ENCODE results near the gene UPK3A.

UPK3A gene

GRCh38 chr22:45284705-45285262, at the start of gene UPK3A:
Gene UPK3A (plus strand): TSS chr22:45284949. CDS start chr22:45285014, 65 bp downstream.
- Mint-ChIP-seq H3K4me3 (peak within 1 kb of the TSS; percentile 23), H3K9me3 (no peaks in the 10 kb centered on the region), H3K27me3 (peaks cover 22% of the 10 kb centered on the region), H3K36me3 (ENCODE audit: low read depth) (no peaks in the 10 kb centered on the region), H3K4me1 (ENCODE audit: low read depth) (peaks cover 12% of the 10 kb centered on the region), H3K27ac (no peak within 1 kb of the TSS)
- DNase-seq, result peak; percentile 75

- H3K4me1 Mint-ChIP-seq (ENCODE audit: low read depth), result peaks cover 22% of the 10 kb centered on the region
- H3K4me3 Mint-ChIP-seq, result no peak overlapping the region
- DNase-seq, result no peak
- no peaks in the 10 kb centered on the region for H3K9me3 Mint-ChIP-seq
- H3K27me3 Mint-ChIP-seq, result no peaks in the 10 kb centered on the region
- H3K36me3 Mint-ChIP-seq (ENCODE audit: low read depth), result peaks cover 24% of the 10 kb centered on the region
- H3K27ac Mint-ChIP-seq, result no peak overlapping the region
These were observed 49.5 kb upstream of the UPK3A start for GRCh38 chr22:45235101-45235777.

- H3K4me1 Mint-ChIP-seq (ENCODE audit: low read depth), result peaks cover 22% of the 10 kb centered on the region
- no peak for DNase-seq
- no peak overlapping the region for H3K27ac Mint-ChIP-seq
These were observed 48.9 kb upstream of the UPK3A start for GRCh38 chr22:45235851-45236342.

GRCh38 chr22:45237065-45237990, 47.4 kb upstream of the UPK3A start:
- Mint-ChIP-seq H3K27me3 (no peaks in the 10 kb centered on the region), H3K4me3 (no peak overlapping the region), H3K4me1 (ENCODE audit: low read depth) (peaks cover 31% of the 10 kb centered on the region), H3K27ac (no peak overlapping the region), H3K9me3 (no peaks in the 10 kb centered on the region), H3K36me3 (ENCODE audit: low read depth) (peaks cover 24% of the 10 kb centered on the region)
- no peak for DNase-seq

More at GRCh38 chr22:45235851-45236342, 48.9 kb upstream of the UPK3A start:
- peaks cover 24% of the 10 kb centered on the region for H3K36me3 Mint-ChIP-seq (ENCODE audit: low read depth)
- no peaks in the 10 kb centered on the region for H3K27me3 Mint-ChIP-seq
- H3K4me3 Mint-ChIP-seq, result no peak overlapping the region
- no peaks in the 10 kb centered on the region for H3K9me3 Mint-ChIP-seq

- peaks cover 31% of the 10 kb centered on the region for H3K4me1 Mint-ChIP-seq (ENCODE audit: low read depth)
- H3K9me3 Mint-ChIP-seq, result no peaks in the 10 kb centered on the region
- H3K4me3 Mint-ChIP-seq, result no peak overlapping the region
- H3K36me3 Mint-ChIP-seq (ENCODE audit: low read depth), result peaks cover 24% of the 10 kb centered on the region
- DNase-seq, result no peak
- no peak overlapping the region for H3K27ac Mint-ChIP-seq
- no peaks in the 10 kb centered on the region for H3K27me3 Mint-ChIP-seq
These were observed 46.4 kb upstream of the UPK3A start for GRCh38 chr22:45238076-45238956.

GRCh38 chr22:45238957-45239680, 45.6 kb upstream of the UPK3A start:
- Mint-ChIP-seq H3K27me3 (no peaks in the 10 kb centered on the region), H3K4me1 (ENCODE audit: low read depth) (peaks cover 31% of the 10 kb centered on the region), H3K36me3 (ENCODE audit: low read depth) (peaks cover 21% of the 10 kb centered on the region), H3K9me3 (no peaks in the 10 kb centered on the region), H3K27ac (no peak overlapping the region), H3K4me3 (peak overlapping the region; percentile 89)
- no peak for DNase-seq

- H3K27ac Mint-ChIP-seq, result no peak overlapping the region
- peaks cover 21% of the 10 kb centered on the region for H3K36me3 Mint-ChIP-seq (ENCODE audit: low read depth)
- peak overlapping the region; percentile 89 for H3K4me3 Mint-ChIP-seq
- H3K27me3 Mint-ChIP-seq, result no peaks in the 10 kb centered on the region
- H3K4me1 Mint-ChIP-seq (ENCODE audit: low read depth), result peaks cover 31% of the 10 kb centered on the region
- no peak for DNase-seq
- no peaks in the 10 kb centered on the region for H3K9me3 Mint-ChIP-seq
These were observed 45.1 kb upstream of the UPK3A start for GRCh38 chr22:45239681-45240051.

GRCh38 chr22:45240104-45240809, 44.5 kb upstream of the UPK3A start:
- DNase-seq, result peak; percentile 69
- Mint-ChIP-seq H3K4me1 (ENCODE audit: low read depth) (peaks cover 31% of the 10 kb centered on the region), H3K4me3 (peak overlapping the region; percentile 89), H3K36me3 (ENCODE audit: low read depth) (peaks cover 21% of the 10 kb centered on the region), H3K9me3 (no peaks in the 10 kb centered on the region), H3K27me3 (no peaks in the 10 kb centered on the region), H3K27ac (peak overlapping the region; percentile 85)

- Mint-ChIP-seq H3K9me3 (no peaks in the 10 kb centered on the region), H3K27me3 (no peaks in the 10 kb centered on the region), H3K36me3 (ENCODE audit: low read depth) (peaks cover 19% of the 10 kb centered on the region), H3K4me3 (peak within 1 kb of the TSS; percentile 89), H3K27ac (peak within 1 kb of the TSS; percentile 85), H3K4me1 (ENCODE audit: low read depth) (peaks cover 31% of the 10 kb centered on the region)
- peak; percentile 84 for DNase-seq
These were observed 43.7 kb upstream of the UPK3A start, which contains the start of gene KIAA0930 for GRCh38 chr22:45240810-45241631. Gene KIAA0930 (minus strand): TSS chr22:45240894. CDS start chr22:45240703, 191 bp downstream.

- no peaks in the 10 kb centered on the region for H3K9me3 Mint-ChIP-seq
- H3K4me1 Mint-ChIP-seq (ENCODE audit: low read depth), result peaks cover 33% of the 10 kb centered on the region
- DNase-seq, result no peak
- H3K36me3 Mint-ChIP-seq (ENCODE audit: low read depth), result peaks cover 12% of the 10 kb centered on the region
- no peaks in the 10 kb centered on the region for H3K27me3 Mint-ChIP-seq
- H3K27ac Mint-ChIP-seq, result no peak overlapping the region
- no peak overlapping the region for H3K4me3 Mint-ChIP-seq
These were observed 42.0 kb upstream of the UPK3A start for GRCh38 chr22:45242778-45243191.

- Mint-ChIP-seq H3K9me3 (no peaks in the 10 kb centered on the region), H3K4me3 (no peak overlapping the region), H3K27me3 (no peaks in the 10 kb centered on the region), H3K27ac (no peak overlapping the region), H3K4me1 (ENCODE audit: low read depth) (peaks cover 25% of the 10 kb centered on the region), H3K36me3 (ENCODE audit: low read depth) (peaks cover 2% of the 10 kb centered on the region)
- DNase-seq, result no peak
These were observed 39.8 kb upstream of the UPK3A start for GRCh38 chr22:45244916-45245315.

Measured in activated T-cell treated with anti-CD3 and anti-CD28 coated beads, Interleukin-2, amount 50 U/mL, for 24 hours (primary cell).